Superior temporal gyrus (tissue), 1 donor: ENCODE data around the gene CRISP3.

Experiments
- DNase-seq: peaks from one replicate; pipeline ENCODE4 v3.0.0-alpha.2; 2016; ENCODE audit errors: extremely low spot score

CRISP3 gene

DNA sequence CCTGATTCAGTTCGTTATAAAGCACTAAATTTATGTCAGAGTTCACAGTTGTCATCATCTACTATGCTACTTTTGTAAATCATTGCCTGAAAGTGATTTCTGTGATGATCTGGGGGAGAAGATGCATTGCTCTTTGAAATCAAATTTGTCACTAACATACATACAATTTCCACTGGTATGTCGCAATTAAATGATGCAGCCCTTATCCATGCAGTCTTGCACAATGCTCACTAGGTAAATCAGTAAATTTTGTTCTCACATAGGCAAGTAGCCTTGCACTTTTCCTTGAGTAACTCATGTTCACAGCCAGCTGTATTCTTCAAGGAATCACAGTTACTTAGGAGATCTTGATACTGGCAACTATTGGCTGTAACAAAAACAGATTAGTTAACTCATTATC lies 51.7 kb downstream of the CRISP3 start:
- no peak for DNase-seq
